CD4-positive, alpha-beta memory T cell (primary cell): ENCODE measurements around the gene CHD5. TPM values are rescaled to one million over a fixed set of nuclear protein-coding genes. Genes with fewer than 3 reads are reported as not detected.

Experiments used
- CTCF ChIA-PET: fragments of 350-600 bp; sonication (Branson Sonifier 250); formaldehyde crosslinking; loops from one replicate; lab custom pipeline; 2021; ENCODE audit warnings: inconsistent platforms; ENCODE audit not compliant: partially characterized antibody; lab: Charles Lee
- POLR2A ChIA-PET: fragments of 350-600 bp; sonication (Branson Sonifier 250); formaldehyde crosslinking; loops from one replicate; lab custom pipeline; 2021; ENCODE audit not compliant: partially characterized antibody; lab: Charles Lee
- DNase-seq, 5 donors: peaks; one replicate each; pipeline versions ENCODE4 v3.0.0 to v3.0.0-alpha.2; 2020 to 2022; ENCODE audit warnings: mixed read lengths in 1 of 5
- H3K27ac ChIP-seq: one replicate; pipeline ENCODE4 v1.7.0; 2013; ENCODE audit warnings: low read depth, low read length
- H3K27me3 ChIP-seq: 2 replicates; pipeline ENCODE4 v1.7.0; 2013; ENCODE audit warnings: mild to moderate bottlenecking, low read length, moderate library complexity; ENCODE audit not compliant: insufficient read depth
- H3K36me3 ChIP-seq: 2 replicates; pipeline ENCODE4 v1.7.0; 2013; ENCODE audit warnings: mild to moderate bottlenecking, low read length, moderate library complexity; ENCODE audit not compliant: insufficient read depth
- H3K4me1 ChIP-seq: 2 replicates; pipeline ENCODE4 v1.7.0; 2013; ENCODE audit warnings: mild to moderate bottlenecking, low read length, moderate library complexity; ENCODE audit not compliant: insufficient read depth
- H3K4me3 ChIP-seq, 2 donors: one replicate each; pipeline ENCODE4 v1.7.0; 2013; ENCODE audit warnings: low read length in 2 of 2, mild to moderate bottlenecking in 1 of 2
- H3K9me3 ChIP-seq, 2 donors: one replicate each; pipeline ENCODE4 v1.7.0; 2013; ENCODE audit warnings: low read length in 2 of 2, control low read depth in 1 of 2; ENCODE audit not compliant: control insufficient read depth in 1 of 2
- H3K27ac Mint-ChIP-seq, 7 donors: one replicate each; pipeline ENCODE4 v1.8.0; 2020 to 2021; ENCODE audit warnings: mixed read lengths in 7 of 7, mild to moderate bottlenecking in 6 of 7, inconsistent platforms in 3 of 7, moderate library complexity in 3 of 7
- H3K27me3 Mint-ChIP-seq, 2 donors: one replicate each; pipeline ENCODE4 v1.8.0; 2020 to 2021; ENCODE audit warnings: mixed read lengths in 2 of 2
- H3K36me3 Mint-ChIP-seq, 2 donors: one replicate each; pipeline ENCODE4 v1.8.0; 2020 to 2021; ENCODE audit warnings: mixed read lengths in 2 of 2, inconsistent platforms in 1 of 2, mild to moderate bottlenecking in 1 of 2
- H3K4me1 Mint-ChIP-seq, 4 donors: one replicate each; pipeline ENCODE4 v1.8.0; 2020 to 2021; ENCODE audit warnings: mixed read lengths in 4 of 4, mild to moderate bottlenecking in 1 of 4
- H3K4me3 Mint-ChIP-seq, 8 donors: one replicate each; pipeline ENCODE4 v1.8.0; 2020 to 2021; ENCODE audit warnings: mixed read lengths in 8 of 8, mild to moderate bottlenecking in 7 of 8, moderate library complexity in 6 of 8, inconsistent platforms in 3 of 8
- H3K9me3 Mint-ChIP-seq, 8 donors: one replicate each; pipeline ENCODE4 v1.8.0; 2020 to 2021; ENCODE audit warnings: mixed read lengths in 8 of 8, mild to moderate bottlenecking in 5 of 8, inconsistent platforms in 3 of 8, moderate library complexity in 1 of 8
- intact Hi-C: fragments of 100-400 bp; cut with micrococcal nuclease; formaldehyde crosslinking; loops from one replicate; pipeline ENCODE4 v1.15.1; 2023
- polyA plus RNA-seq, 2 donors: library from polyadenylated mRNA; unstranded; fragments of 300-500 nt; fragmentation: Illumina TruSeq; gene quantifications; one replicate each; pipeline ENCODE4 v1.2.3, GENCODE V29; 2021
- total RNA-seq, 2 experiments: library from RNA; stranded (reverse); gene quantifications; one replicate each; pipeline ENCODE4 v1.2.3, GENCODE V29; 2021

The CHD5 gene
- total and polyA plus RNA-seq, 4 experiments from 2014 or later, result 0.06 to 0.17 TPM; not detected in 2

DNA sequence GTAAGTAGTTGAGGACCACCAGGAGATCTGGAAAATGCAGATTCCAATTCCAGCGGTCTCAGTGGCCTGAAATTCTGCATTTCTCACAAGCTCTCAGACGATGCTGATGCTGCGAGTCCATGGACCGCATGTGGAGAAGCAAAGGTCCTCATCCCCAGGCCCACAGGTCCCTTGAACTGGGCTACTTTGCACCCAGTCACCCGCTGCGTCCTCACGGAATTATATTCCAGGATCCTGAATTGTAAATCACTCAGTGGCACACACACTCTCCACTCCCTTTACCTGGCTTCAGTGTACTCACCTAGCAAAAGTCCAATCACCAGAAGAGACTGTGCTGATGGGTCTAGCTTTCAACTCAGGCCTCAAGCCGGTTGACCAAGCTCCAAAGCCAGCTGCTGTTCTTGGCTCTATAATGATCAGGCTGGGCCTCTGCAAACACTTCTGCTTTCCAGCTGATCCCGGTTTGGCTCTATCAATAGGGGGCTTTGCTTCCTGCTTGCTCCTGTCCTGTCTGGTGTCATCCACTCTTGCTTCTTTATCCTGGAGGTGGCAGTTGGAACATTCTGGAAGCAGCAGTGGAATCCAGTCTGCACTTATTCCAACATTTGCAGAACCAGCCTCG, 20.2 kb upstream of the CHD5 start:
- DNase-seq, result no peak
- POLR2A ChIA-PET, result interaction anchor here (0.6 to 1.7 kb wide), 6 partner anchors 35 to 502 kb away, joined by 3 read pairs; partner anchors contain the start of genes DNAJC11 and ICMT
- Histone ChIP-seq H3K27ac (peak overlapping the region; percentile 74), H3K27me3 (no peaks in the 10 kb centered on the region), H3K36me3 (peaks cover 15% of the 10 kb centered on the region), H3K4me3 (peak overlapping the region; percentile 53 to 84), H3K9me3 (no peaks in the 10 kb centered on the region), H3K4me1 (peaks cover 43% of the 10 kb centered on the region)
- H3K4me1 Mint-ChIP-seq, result peaks cover 31 to 58% (median 46%) of the 10 kb centered on the region in 4 donors
- CTCF ChIA-PET, result interaction anchor here (1.0 kb wide), 1 partner anchor 45 kb away, joined by 3 read pairs; no protein-coding TSS in a partner anchor
- no peaks in the 10 kb centered on the region for H3K9me3 Mint-ChIP-seq
- H3K4me3 Mint-ChIP-seq, result peak overlapping the region; percentile 66 to 94 (median 92)
- H3K27me3 Mint-ChIP-seq, result peaks cover 0 to 2% of the 10 kb centered on the region in 2 donors
- intact Hi-C loops, result no loop called here
- peak overlapping the region; percentile 86 to 97 (median 95) for H3K27ac Mint-ChIP-seq
- peaks cover 15 to 30% of the 10 kb centered on the region in 2 donors for H3K36me3 Mint-ChIP-seq

DNA sequence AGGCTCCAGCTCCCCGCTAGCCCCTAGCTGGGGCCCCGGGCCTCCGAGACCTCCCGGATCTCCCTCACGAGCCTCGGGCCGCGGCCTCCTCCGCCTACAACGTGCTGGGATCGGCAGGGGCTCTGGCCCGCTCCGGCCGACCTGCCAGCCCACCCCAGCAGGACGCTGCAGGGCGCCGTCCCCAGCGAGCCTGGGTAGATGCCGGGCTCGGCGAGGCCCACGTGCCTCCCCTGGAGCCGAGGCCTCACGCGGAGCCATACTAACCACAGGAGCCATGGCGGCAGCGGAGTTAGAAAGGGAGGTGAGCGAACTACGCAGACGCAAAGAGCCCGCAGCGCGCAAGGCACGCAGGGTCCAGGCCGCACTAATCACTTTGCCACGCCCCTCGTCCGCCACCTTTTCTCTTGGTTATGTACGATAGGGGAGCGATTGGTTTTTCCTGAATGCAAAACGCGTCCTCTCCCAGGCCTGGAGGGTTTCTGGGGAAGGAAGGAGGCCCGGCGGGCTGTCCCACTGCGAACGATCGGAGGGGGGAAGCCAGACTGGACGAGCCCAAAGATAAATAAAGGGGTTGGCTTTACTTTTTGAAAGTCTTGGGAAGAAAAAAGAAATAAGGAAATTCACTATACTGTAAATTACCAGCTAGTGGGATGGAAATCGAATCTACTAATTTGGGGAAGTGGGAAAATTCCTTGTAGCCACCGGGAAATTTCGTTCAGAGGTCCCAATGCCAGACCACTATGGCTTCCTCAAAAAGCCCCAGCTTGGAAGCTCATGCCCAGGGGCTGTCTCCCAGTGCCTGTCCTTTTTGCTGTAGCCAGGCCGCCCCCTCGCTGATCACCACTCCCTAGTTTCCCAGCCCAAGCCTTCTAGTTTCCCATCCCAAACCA, 19.4 kb upstream of the CHD5 start, which contains the start of gene RPL22:
TSS of gene RPL22 (minus strand) at position 298 of the 890 bp plus-strand sequence. CDS start at position 276, 22 bp downstream.
- H3K4me3 Mint-ChIP-seq, result peak within 1 kb of the TSS; percentile 88 to 94 (median 92)
- H3K27ac Mint-ChIP-seq, result peak within 1 kb of the TSS; percentile 86 to 97 (median 95)
- Histone ChIP-seq H3K27ac (peak within 1 kb of the TSS; percentile 74), H3K4me1 (peaks cover 38% of the 10 kb centered on the region), H3K27me3 (no peaks in the 10 kb centered on the region), H3K4me3 (peak within 1 kb of the TSS; percentile 57 to 84), H3K36me3 (peaks cover 18% of the 10 kb centered on the region), H3K9me3 (no peaks in the 10 kb centered on the region)
- ChIA-PET CTCF (interaction anchor here (1.7 kb wide), 1 partner anchor 45 kb away, joined by 6 read pairs; no protein-coding TSS in a partner anchor), POLR2A (interaction anchor here (0.6 to 1.7 kb wide), 10 partner anchors 14 to 502 kb away, joined by 3 to 4 read pairs (median 3); partner anchors contain the start of genes ACOT7, DNAJC11 and ICMT)
- peak; percentile 94 to 99 (median 97) for DNase-seq
- H3K9me3 Mint-ChIP-seq, result no peaks in the 10 kb centered on the region
- intact Hi-C loops, result loop anchor here (1.0 to 10.0 kb wide), 5 partner anchors 36 to 586 kb away; partner anchors contain the start of genes ACOT7, CAMTA1, ICMT and NPHP4
- H3K27me3 Mint-ChIP-seq, result peaks cover 0 to 2% of the 10 kb centered on the region in 2 donors
- H3K36me3 Mint-ChIP-seq, result peaks cover 17 to 32% of the 10 kb centered on the region in 2 donors
- H3K4me1 Mint-ChIP-seq, result peaks cover 31 to 53% (median 42%) of the 10 kb centered on the region in 4 donors

DNA sequence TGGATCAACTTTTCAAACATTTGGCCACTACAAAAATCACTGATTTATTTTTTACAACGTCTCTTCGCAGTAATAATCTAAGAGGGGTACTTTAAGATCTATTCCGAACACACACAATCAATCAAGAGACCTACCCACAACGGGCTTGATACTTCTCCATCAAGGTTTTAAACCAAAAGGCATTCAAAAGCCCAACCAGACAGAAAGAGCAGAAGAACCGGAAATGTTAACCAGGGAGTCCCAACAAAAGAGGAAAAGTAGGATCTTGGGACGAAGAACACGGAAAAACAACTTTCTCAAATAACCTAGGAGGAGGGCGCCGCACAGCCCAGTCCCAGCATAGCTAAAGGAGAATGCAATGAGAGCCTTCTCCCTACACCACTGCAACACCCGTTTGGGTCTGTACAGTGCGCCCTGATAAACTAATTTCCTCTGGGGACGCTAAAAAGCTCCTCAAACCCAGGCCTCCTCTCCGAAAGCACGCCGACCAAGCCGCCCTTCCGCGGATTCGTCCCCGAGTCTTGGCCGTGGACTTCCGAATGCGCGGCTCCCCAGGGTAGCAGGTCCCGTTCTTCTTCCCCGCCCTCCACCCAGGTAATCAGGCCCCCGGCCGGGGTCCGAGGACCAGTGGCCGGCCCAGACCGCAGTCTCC, 18.7 kb upstream of the CHD5 start:
- ChIA-PET POLR2A (interaction anchor here (1.0 to 1.7 kb wide), 9 partner anchors 9 to 197 kb away, joined by 3 to 4 read pairs (median 3); partner anchors contain the start of gene ACOT7), CTCF (interaction anchor here (1.7 kb wide), 1 partner anchor 46 kb away, joined by 6 read pairs; no protein-coding TSS in a partner anchor)
- peak overlapping the region; percentile 88 to 94 (median 92) for H3K4me3 Mint-ChIP-seq
- intact Hi-C loops, result loop anchor here (1.0 to 10.0 kb wide), 5 partner anchors 37 to 587 kb away; partner anchors contain the start of genes ACOT7, CAMTA1, ICMT and NPHP4
- H3K9me3 ChIP-seq, result no peaks in the 10 kb centered on the region
- peak overlapping the region; percentile 74 for H3K27ac ChIP-seq
- H3K36me3 ChIP-seq, result peaks cover 25% of the 10 kb centered on the region
- H3K9me3 Mint-ChIP-seq, result no peaks in the 10 kb centered on the region
- peaks cover 21 to 37% of the 10 kb centered on the region in 2 donors for H3K36me3 Mint-ChIP-seq
- peak overlapping the region; percentile 86 to 96 (median 93) for H3K27ac Mint-ChIP-seq
- H3K27me3 Mint-ChIP-seq, result no peaks in the 10 kb centered on the region
- peaks cover 31 to 56% (median 42%) of the 10 kb centered on the region in 4 donors for H3K4me1 Mint-ChIP-seq
- peaks cover 42% of the 10 kb centered on the region for H3K4me1 ChIP-seq
- peak overlapping the region; percentile 57 to 84 for H3K4me3 ChIP-seq
- no peaks in the 10 kb centered on the region for H3K27me3 ChIP-seq
- peak in 1 of 5 donors; percentile 51 for DNase-seq

DNA sequence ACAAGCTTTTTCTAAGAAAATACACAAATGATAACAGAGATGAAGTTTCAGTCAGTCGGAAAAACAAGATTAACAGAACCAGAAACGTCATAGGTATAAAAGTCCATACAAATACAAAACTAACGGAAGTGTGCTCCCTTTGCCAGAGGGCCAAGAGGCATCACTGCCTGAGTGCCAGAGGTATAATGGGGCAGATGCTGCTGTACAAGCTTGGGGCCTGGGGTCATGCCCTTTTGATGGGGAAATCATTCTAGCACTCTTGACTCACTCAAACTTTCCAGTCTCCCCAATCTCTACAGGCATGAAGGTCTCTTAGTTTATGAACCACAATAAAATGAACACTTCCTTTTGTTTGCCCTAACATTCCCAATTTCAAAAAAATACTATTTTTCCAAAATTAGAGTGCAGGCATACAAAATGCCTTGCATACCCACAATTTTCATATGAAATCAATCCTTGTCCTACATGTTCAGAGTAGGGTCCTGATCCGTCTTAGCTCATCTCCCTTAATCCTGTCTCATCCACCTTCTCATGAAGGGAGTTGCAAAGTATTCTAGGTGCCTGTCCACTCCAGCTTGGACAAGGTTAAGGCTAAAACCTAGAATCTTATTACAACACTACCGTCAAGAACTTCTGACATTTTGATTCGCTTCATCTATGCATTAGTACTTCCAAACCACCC, 17.8 kb upstream of the CHD5 start:
- Histone ChIP-seq H3K4me1 (peaks cover 42% of the 10 kb centered on the region), H3K36me3 (peaks cover 34% of the 10 kb centered on the region), H3K4me3 (peak overlapping the region; percentile 57 to 84), H3K27ac (peak overlapping the region; percentile 74), H3K9me3 (no peaks in the 10 kb centered on the region), H3K27me3 (no peaks in the 10 kb centered on the region)
- no peaks in the 10 kb centered on the region for H3K9me3 Mint-ChIP-seq
- H3K27ac Mint-ChIP-seq, result peak overlapping the region; percentile 86 to 96 (median 93)
- CTCF ChIA-PET, result interaction anchor here (1.7 kb wide), 1 partner anchor 47 kb away, joined by 6 read pairs; no protein-coding TSS in a partner anchor
- peak overlapping the region; percentile 88 to 94 (median 92) for H3K4me3 Mint-ChIP-seq
- intact Hi-C loops, result loop anchor here (5.0 to 10.0 kb wide), 2 partner anchors 173 to 194 kb away; partner anchors contain the start of gene ACOT7
- no peak for DNase-seq
- peaks cover 23 to 44% of the 10 kb centered on the region in 2 donors for H3K36me3 Mint-ChIP-seq
- peaks cover 33 to 58% (median 43%) of the 10 kb centered on the region in 4 donors for H3K4me1 Mint-ChIP-seq
- no peaks in the 10 kb centered on the region for H3K27me3 Mint-ChIP-seq
- POLR2A ChIA-PET, result interaction anchor here (0.5 to 1.5 kb wide), 6 partner anchors 10 to 293 kb away, joined by 3 to 4 read pairs (median 3); partner anchors contain the start of gene PLEKHG5

DNA sequence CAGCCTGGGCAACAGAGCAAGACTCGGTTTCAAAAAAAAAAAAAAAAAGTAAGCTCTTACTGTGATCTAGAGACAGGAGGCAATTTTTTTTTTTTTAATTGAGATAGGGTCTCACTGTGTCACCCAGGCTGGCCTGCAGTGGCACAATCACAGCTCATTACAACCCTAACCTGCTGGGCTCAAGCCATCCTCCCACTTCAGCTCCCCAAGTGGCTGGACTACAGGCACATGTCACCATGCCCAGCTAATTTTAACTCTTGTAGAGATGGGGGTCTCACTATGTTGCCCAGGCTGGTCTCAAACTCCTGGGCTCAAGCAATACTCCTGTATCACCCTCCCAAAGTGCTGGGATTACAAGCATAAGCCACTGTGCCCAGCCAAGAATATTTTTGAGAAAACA, 11.8 kb upstream of the CHD5 start:
- H3K27ac ChIP-seq, result no peak overlapping the region
- H3K36me3 ChIP-seq, result peaks cover 57% of the 10 kb centered on the region
- Mint-ChIP-seq H3K36me3 (peaks cover 38 to 57% of the 10 kb centered on the region in 2 donors), H3K27ac (no peak overlapping the region), H3K4me3 (no peak overlapping the region), H3K4me1 (peaks cover 9 to 31% (median 17%) of the 10 kb centered on the region in 4 donors), H3K9me3 (no peaks in the 10 kb centered on the region), H3K27me3 (no peaks in the 10 kb centered on the region)
- CTCF ChIA-PET, result interaction anchor here (1.3 to 2.3 kb wide), 2 partner anchors 12 to 53 kb away, joined by 3 to 11 read pairs; no protein-coding TSS in a partner anchor
- H3K4me1 ChIP-seq, result peaks cover 11% of the 10 kb centered on the region
- H3K4me3 ChIP-seq, result no peak overlapping the region
- no peaks in the 10 kb centered on the region for H3K9me3 ChIP-seq
- no peak for DNase-seq
- intact Hi-C loops, result loop anchor here (10.0 kb wide), 1 partner anchor 167 kb away; no protein-coding TSS in a partner anchor
- POLR2A ChIA-PET, result interaction anchor here (0.6 kb wide), 1 partner anchor 27 kb away, joined by 3 read pairs; no protein-coding TSS in a partner anchor
- H3K27me3 ChIP-seq, result no peaks in the 10 kb centered on the region
